ENCODE data around the gene PHF19.

The PHF19 gene

GRCh38 chr9:120893611-120894307 lies 16.8 kb upstream of the PHF19 start:
- Histone ChIP-seq H3K27me3 (ENCODE audit: insufficient read depth, low read depth) (no peaks in the 10 kb centered on the region), H3K4me3 (IDR thresholded peaks at IDR 0.05; ENCODE audit: insufficient read depth, low read depth, low read length) (no peak overlapping the region), H2AFZ (ENCODE audit: low read depth) (peak overlapping the region; percentile 16; the same call in 1 of the 2 replicates), H3K4me1 (ENCODE audit: low read depth, poor library complexity, severe bottlenecking) (peaks cover 91% of the 10 kb centered on the region), H3K9ac (peak overlapping the region; percentile 53), H3K4me2 (peak overlapping the region; percentile 77), H4K20me1 (ENCODE audit: insufficient read depth) (no peaks in the 10 kb centered on the region), H3K27ac (peak overlapping the region; percentile 94), H3K36me3 (ENCODE audit: insufficient read depth) (no peaks in the 10 kb centered on the region), H3K79me2 (ENCODE audit: insufficient read depth, low read depth) (no peaks in the 10 kb centered on the region)
- no peak for TF ChIP-seq CTCF (conservative IDR thresholded peaks at IDR 0.05; ENCODE audit: low read depth, low read length)

GRCh38 chr9:120892748-120893610 lies 16.0 kb upstream of the PHF19 start:
- peaks cover 83% of the 10 kb centered on the region for H3K4me1 ChIP-seq (ENCODE audit: low read depth, poor library complexity, severe bottlenecking)
- H3K36me3 ChIP-seq (ENCODE audit: insufficient read depth): no peaks in the 10 kb centered on the region
- H3K27ac ChIP-seq: peak overlapping the region; percentile 94
- no peak for TF ChIP-seq CTCF (conservative IDR thresholded peaks at IDR 0.05; ENCODE audit: low read depth, low read length)
- no peaks in the 10 kb centered on the region for H4K20me1 ChIP-seq (ENCODE audit: insufficient read depth)
- H3K4me3 ChIP-seq (IDR thresholded peaks at IDR 0.05; ENCODE audit: insufficient read depth, low read depth, low read length): no peak overlapping the region
- H3K27me3 ChIP-seq (ENCODE audit: insufficient read depth, low read depth): no peaks in the 10 kb centered on the region
- peak overlapping the region; percentile 61; the same call in 1 of the 2 replicates for H2AFZ ChIP-seq (ENCODE audit: low read depth)
- peak overlapping the region; percentile 77 for H3K4me2 ChIP-seq
- H3K79me2 ChIP-seq (ENCODE audit: insufficient read depth, low read depth): no peaks in the 10 kb centered on the region
- H3K9ac ChIP-seq: peak overlapping the region; percentile 53

GRCh38 chr9:120891884-120892747 lies 15.1 kb upstream of the PHF19 start:
- peaks cover 77% of the 10 kb centered on the region for H3K4me1 ChIP-seq (ENCODE audit: low read depth, poor library complexity, severe bottlenecking)
- no peaks in the 10 kb centered on the region for H3K36me3 ChIP-seq (ENCODE audit: insufficient read depth)
- H3K27ac ChIP-seq: peak overlapping the region; percentile 94
- H3K27me3 ChIP-seq (ENCODE audit: insufficient read depth, low read depth): no peaks in the 10 kb centered on the region
- H3K9ac ChIP-seq: peak overlapping the region; percentile 53; the same call in 1 of the 2 replicates
- H3K4me2 ChIP-seq: peak overlapping the region; percentile 77
- no peaks in the 10 kb centered on the region for H4K20me1 ChIP-seq (ENCODE audit: insufficient read depth)
- no peaks in the 10 kb centered on the region for H3K79me2 ChIP-seq (ENCODE audit: insufficient read depth, low read depth)
- no peak for TF ChIP-seq CTCF (conservative IDR thresholded peaks at IDR 0.05; ENCODE audit: low read depth, low read length)
- no peak overlapping the region for H3K4me3 ChIP-seq (IDR thresholded peaks at IDR 0.05; ENCODE audit: insufficient read depth, low read depth, low read length)
- H2AFZ ChIP-seq (ENCODE audit: low read depth): peak overlapping the region; percentile 61; the same call in 1 of the 2 replicates

- H3K27ac ChIP-seq: peak overlapping the region; percentile 94
- H3K4me1 ChIP-seq (ENCODE audit: low read depth, poor library complexity, severe bottlenecking): peaks cover 77% of the 10 kb centered on the region
- no peaks in the 10 kb centered on the region for H3K36me3 ChIP-seq (ENCODE audit: insufficient read depth)
- peak overlapping the region; percentile 53; the same call in 1 of the 2 replicates for H3K9ac ChIP-seq
- peak overlapping the region; percentile 77; the same call in 1 of the 2 replicates for H3K4me2 ChIP-seq
- no peak overlapping the region for H3K4me3 ChIP-seq (IDR thresholded peaks at IDR 0.05; ENCODE audit: insufficient read depth, low read depth, low read length)
- no peaks in the 10 kb centered on the region for H3K27me3 ChIP-seq (ENCODE audit: insufficient read depth, low read depth)
- H3K79me2 ChIP-seq (ENCODE audit: insufficient read depth, low read depth): no peaks in the 10 kb centered on the region
- peak overlapping the region; percentile 61; the same call in 1 of the 2 replicates for H2AFZ ChIP-seq (ENCODE audit: low read depth)
- TF ChIP-seq CTCF (conservative IDR thresholded peaks at IDR 0.05; ENCODE audit: low read depth, low read length): no peak
- H4K20me1 ChIP-seq (ENCODE audit: insufficient read depth): no peaks in the 10 kb centered on the region
Measured at GRCh38 chr9:120891245-120891883, 14.4 kb upstream of the PHF19 start.

All from KMS-11 (cell line).